Measurements from ENCODE around the gene FASTKD2.

- TF ChIP-seq, protein P1, sequence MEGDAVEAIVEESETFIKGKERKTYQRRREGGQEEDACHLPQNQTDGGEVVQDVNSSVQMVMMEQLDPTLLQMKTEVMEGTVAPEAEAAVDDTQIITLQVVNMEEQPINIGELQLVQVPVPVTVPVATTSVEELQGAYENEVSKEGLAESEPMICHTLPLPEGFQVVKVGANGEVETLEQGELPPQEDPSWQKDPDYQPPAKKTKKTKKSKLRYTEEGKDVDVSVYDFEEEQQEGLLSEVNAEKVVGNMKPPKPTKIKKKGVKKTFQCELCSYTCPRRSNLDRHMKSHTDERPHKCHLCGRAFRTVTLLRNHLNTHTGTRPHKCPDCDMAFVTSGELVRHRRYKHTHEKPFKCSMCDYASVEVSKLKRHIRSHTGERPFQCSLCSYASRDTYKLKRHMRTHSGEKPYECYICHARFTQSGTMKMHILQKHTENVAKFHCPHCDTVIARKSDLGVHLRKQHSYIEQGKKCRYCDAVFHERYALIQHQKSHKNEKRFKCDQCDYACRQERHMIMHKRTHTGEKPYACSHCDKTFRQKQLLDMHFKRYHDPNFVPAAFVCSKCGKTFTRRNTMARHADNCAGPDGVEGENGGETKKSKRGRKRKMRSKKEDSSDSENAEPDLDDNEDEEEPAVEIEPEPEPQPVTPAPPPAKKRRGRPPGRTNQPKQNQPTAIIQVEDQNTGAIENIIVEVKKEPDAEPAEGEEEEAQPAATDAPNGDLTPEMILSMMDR (tag by site-specific recombination; IDR thresholded peaks at IDR 0.05): no peak
- TF ChIP-seq ZBTB49 (tag by site-specific recombination; IDR thresholded peaks at IDR 0.05; ENCODE audit: low read depth) (no peak), ZEB2 (tag by site-specific recombination; IDR thresholded peaks at IDR 0.05) (no peak), MZF1 (tag by site-specific recombination; IDR thresholded peaks at IDR 0.05; ENCODE audit: borderline replicate concordance) (no peak), ZBTB44 (tag by site-specific recombination; IDR thresholded peaks at IDR 0.05) (no peak), ZNF768 (tag by site-specific recombination; IDR thresholded peaks at IDR 0.05) (no peak)
- TF ChIP-seq, protein P2, sequence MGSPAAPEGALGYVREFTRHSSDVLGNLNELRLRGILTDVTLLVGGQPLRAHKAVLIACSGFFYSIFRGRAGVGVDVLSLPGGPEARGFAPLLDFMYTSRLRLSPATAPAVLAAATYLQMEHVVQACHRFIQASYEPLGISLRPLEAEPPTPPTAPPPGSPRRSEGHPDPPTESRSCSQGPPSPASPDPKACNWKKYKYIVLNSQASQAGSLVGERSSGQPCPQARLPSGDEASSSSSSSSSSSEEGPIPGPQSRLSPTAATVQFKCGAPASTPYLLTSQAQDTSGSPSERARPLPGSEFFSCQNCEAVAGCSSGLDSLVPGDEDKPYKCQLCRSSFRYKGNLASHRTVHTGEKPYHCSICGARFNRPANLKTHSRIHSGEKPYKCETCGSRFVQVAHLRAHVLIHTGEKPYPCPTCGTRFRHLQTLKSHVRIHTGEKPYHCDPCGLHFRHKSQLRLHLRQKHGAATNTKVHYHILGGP (tag by site-specific recombination; IDR thresholded peaks at IDR 0.05): no peak
Measured at GRCh38 chr2:206783718-206784117, 18.3 kb downstream of the FASTKD2 start.
